Middle frontal gyrus (tissue), 1 donor: Measurements from ENCODE around the gene FAM107B.
A peak's percentile ranks its signal among the peaks of the same experiment; 100 is the strongest.
"Not testable (repeated sequence)": the region's sequence is repeated elsewhere in the genome, so short reads cannot be mapped to it uniquely, and the experiment has no call there.

ENCODE experiments used
- DNase-seq: peaks from one replicate; pipeline ENCODE4 v3.0.0-alpha.2; 2015; ENCODE audit warnings: low spot score; ENCODE audit errors: extremely low spot score

The FAM107B gene

GRCh38 chr10:14635043-14635710 lies 139.5 kb downstream of the FAM107B start:
- no peak for DNase-seq

- not testable (repeated sequence) for DNase-seq
Observed at GRCh38 chr10:14634572-14634971, 140.1 kb downstream of the FAM107B start.

- no peak for DNase-seq
Observed at GRCh38 chr10:14625765-14626525, 148.8 kb downstream of the FAM107B start.

- DNase-seq, result no peak
Observed at GRCh38 chr10:14625192-14625631, 149.5 kb downstream of the FAM107B start.

GRCh38 chr10:14624600-14624999 lies 150.1 kb downstream of the FAM107B start:
- no peak for DNase-seq

- no peak for DNase-seq
Observed at GRCh38 chr10:14623931-14624330, 150.8 kb downstream of the FAM107B start.

- DNase-seq, result no peak
Observed at GRCh38 chr10:14621037-14621436, 153.7 kb downstream of the FAM107B start.

GRCh38 chr10:14618674-14619073 lies 156.0 kb downstream of the FAM107B start:
- no peak for DNase-seq

GRCh38 chr10:14617852-14618251 lies 156.8 kb downstream of the FAM107B start:
- DNase-seq, result no peak

GRCh38 chr10:14616955-14617730 lies 157.6 kb downstream of the FAM107B start:
- DNase-seq, result no peak

- no peak for DNase-seq
Observed at GRCh38 chr10:14616465-14616864, 158.2 kb downstream of the FAM107B start.

- DNase-seq, result no peak
Observed at GRCh38 chr10:14613588-14613920, 161.1 kb downstream of the FAM107B start.

GRCh38 chr10:14612873-14613587 lies 161.7 kb downstream of the FAM107B start:
- DNase-seq, result no peak

GRCh38 chr10:14611968-14612693 lies 162.6 kb downstream of the FAM107B start:
- no peak for DNase-seq

GRCh38 chr10:14609178-14609577 lies 165.5 kb downstream of the FAM107B start:
- no peak for DNase-seq

- no peak for DNase-seq
Observed at GRCh38 chr10:14608381-14609001, 166.2 kb downstream of the FAM107B start.

GRCh38 chr10:14606633-14607032 lies 168.1 kb downstream of the FAM107B start:
- no peak for DNase-seq

- no peak for DNase-seq
Observed at GRCh38 chr10:14605231-14605925, 169.3 kb downstream of the FAM107B start.

GRCh38 chr10:14604181-14605142 lies 170.2 kb downstream of the FAM107B start:
- peak; percentile 67 for DNase-seq
